Measurements from ENCODE around the gene ATG2B.

Gene ATG2B

GRCh38 chr14:96260341-96260821 lies 102.8 kb downstream of the ATG2B start:
- Histone ChIP-seq H3K9me3 (ENCODE audit: control insufficient read depth in 5 of 5, low read length in 5 of 5) (peaks cover 0 to 4% (median 0%) of the 10 kb centered on the region in 5 donors), H3K36me3 (ENCODE audit: control insufficient read depth in 5 of 5, insufficient read depth in 5 of 5, low read length in 5 of 5) (no peaks in the 10 kb centered on the region), H3K9ac (ENCODE audit: low read length in 5 of 5) (no peak overlapping the region), H3K4me1 (ENCODE audit: control insufficient read depth in 5 of 5, insufficient read depth in 5 of 5, low read length in 5 of 5) (peaks cover 0 to 17% (median 6%) of the 10 kb centered on the region in 5 donors), H3K27me3 (ENCODE audit: control insufficient read depth in 5 of 5, insufficient read depth in 4 of 5, low read length in 5 of 5) (peaks cover 0 to 9% (median 4%) of the 10 kb centered on the region in 5 donors), H3K27ac (ENCODE audit: low read depth, low read length) (no peak overlapping the region), H3K4me3 (ENCODE audit: low read depth in 1 of 5, low read length in 5 of 5) (no peak overlapping the region)

GRCh38 chr14:96257900-96258299 lies 105.2 kb downstream of the ATG2B start:
- Histone ChIP-seq H3K27ac (ENCODE audit: low read depth, low read length) (no peak overlapping the region), H3K4me3 (ENCODE audit: low read depth in 1 of 5, low read length in 5 of 5) (no peak overlapping the region), H3K4me1 (ENCODE audit: control insufficient read depth in 5 of 5, insufficient read depth in 5 of 5, low read length in 5 of 5) (peaks cover 0 to 19% (median 6%) of the 10 kb centered on the region in 5 donors), H3K36me3 (ENCODE audit: control insufficient read depth in 5 of 5, insufficient read depth in 5 of 5, low read length in 5 of 5) (no peaks in the 10 kb centered on the region), H3K27me3 (ENCODE audit: control insufficient read depth in 5 of 5, insufficient read depth in 4 of 5, low read length in 5 of 5) (peaks cover 0 to 16% (median 5%) of the 10 kb centered on the region in 5 donors), H3K9me3 (ENCODE audit: control insufficient read depth in 5 of 5, low read length in 5 of 5) (peaks cover 0 to 4% (median 0%) of the 10 kb centered on the region in 5 donors), H3K9ac (ENCODE audit: low read length in 5 of 5) (no peak overlapping the region)

GRCh38 chr14:96257056-96257455 lies 106.1 kb downstream of the ATG2B start:
- H3K36me3 ChIP-seq (ENCODE audit: control insufficient read depth in 5 of 5, insufficient read depth in 5 of 5, low read length in 5 of 5): no peaks in the 10 kb centered on the region
- H3K27me3 ChIP-seq (ENCODE audit: control insufficient read depth in 5 of 5, insufficient read depth in 4 of 5, low read length in 5 of 5): peaks cover 0 to 15% (median 5%) of the 10 kb centered on the region in 5 donors
- no peak overlapping the region for H3K4me3 ChIP-seq (ENCODE audit: low read depth in 1 of 5, low read length in 5 of 5)
- H3K27ac ChIP-seq (ENCODE audit: low read depth, low read length): no peak overlapping the region
- H3K9ac ChIP-seq (ENCODE audit: low read length in 5 of 5): no peak overlapping the region
- peaks cover 0 to 4% (median 0%) of the 10 kb centered on the region in 5 donors for H3K9me3 ChIP-seq (ENCODE audit: control insufficient read depth in 5 of 5, low read length in 5 of 5)
- peaks cover 0 to 19% (median 6%) of the 10 kb centered on the region in 5 donors for H3K4me1 ChIP-seq (ENCODE audit: control insufficient read depth in 5 of 5, insufficient read depth in 5 of 5, low read length in 5 of 5)

DNA sequence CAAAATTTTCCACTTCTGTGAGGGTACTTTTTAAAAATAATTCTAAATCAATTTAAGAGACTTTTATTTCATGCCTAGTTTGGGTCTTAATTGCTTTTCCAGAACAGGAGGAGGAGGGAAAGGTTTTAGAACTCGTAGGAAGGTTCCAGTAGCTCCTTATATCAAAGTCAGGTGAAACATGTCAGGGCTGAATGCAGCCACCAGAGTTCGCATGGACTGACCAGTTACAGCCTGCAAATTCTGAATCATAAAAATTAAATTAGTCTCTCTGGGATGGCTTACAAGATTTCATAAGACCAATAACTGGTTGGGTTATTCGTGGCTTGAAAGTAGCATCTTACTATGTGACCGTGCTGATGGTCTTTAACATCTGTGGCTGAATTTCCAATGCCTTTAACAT lies 106.7 kb downstream of the ATG2B start:
- Histone ChIP-seq H3K4me1 (ENCODE audit: control insufficient read depth in 5 of 5, insufficient read depth in 5 of 5, low read length in 5 of 5) (peaks cover 0 to 19% (median 6%) of the 10 kb centered on the region in 5 donors), H3K9me3 (ENCODE audit: control insufficient read depth in 5 of 5, low read length in 5 of 5) (peaks cover 0 to 4% (median 0%) of the 10 kb centered on the region in 5 donors), H3K9ac (ENCODE audit: low read length in 5 of 5) (no peak overlapping the region), H3K27me3 (ENCODE audit: control insufficient read depth in 5 of 5, insufficient read depth in 4 of 5, low read length in 5 of 5) (peaks cover 0 to 11% (median 2%) of the 10 kb centered on the region in 5 donors), H3K27ac (ENCODE audit: low read depth, low read length) (peak overlapping the region; percentile 12), H3K36me3 (ENCODE audit: control insufficient read depth in 5 of 5, insufficient read depth in 5 of 5, low read length in 5 of 5) (no peaks in the 10 kb centered on the region), H3K4me3 (ENCODE audit: low read depth in 1 of 5, low read length in 5 of 5) (no peak overlapping the region)

- H3K36me3 ChIP-seq (ENCODE audit: control insufficient read depth in 5 of 5, insufficient read depth in 5 of 5, low read length in 5 of 5): no peaks in the 10 kb centered on the region
- no peak within 1 kb of the TSS for H3K9ac ChIP-seq (ENCODE audit: low read length in 5 of 5)
- H3K9me3 ChIP-seq (ENCODE audit: control insufficient read depth in 5 of 5, low read length in 5 of 5): peaks cover 0 to 4% (median 0%) of the 10 kb centered on the region in 5 donors
- peaks cover 0 to 11% (median 2%) of the 10 kb centered on the region in 5 donors for H3K27me3 ChIP-seq (ENCODE audit: control insufficient read depth in 5 of 5, insufficient read depth in 4 of 5, low read length in 5 of 5)
- peak within 1 kb of the TSS; percentile 12 for H3K27ac ChIP-seq (ENCODE audit: low read depth, low read length)
- peaks cover 0 to 19% (median 6%) of the 10 kb centered on the region in 5 donors for H3K4me1 ChIP-seq (ENCODE audit: control insufficient read depth in 5 of 5, insufficient read depth in 5 of 5, low read length in 5 of 5)
- H3K4me3 ChIP-seq (ENCODE audit: low read depth in 1 of 5, low read length in 5 of 5): no peak within 1 kb of the TSS
These were observed 107.4 kb downstream of the ATG2B start, which contains the start of gene BDKRB1 for GRCh38 chr14:96255501-96256366. TSS of gene BDKRB1 (plus strand) at chr14:96256210. CDS start at chr14:96263683, 7,473 bp downstream.

- Histone ChIP-seq H3K36me3 (ENCODE audit: control insufficient read depth in 5 of 5, insufficient read depth in 5 of 5, low read length in 5 of 5) (no peaks in the 10 kb centered on the region), H3K27ac (ENCODE audit: low read depth, low read length) (no peak overlapping the region), H3K27me3 (ENCODE audit: control insufficient read depth in 5 of 5, insufficient read depth in 4 of 5, low read length in 5 of 5) (peaks cover 0 to 11% (median 2%) of the 10 kb centered on the region in 5 donors), H3K9ac (ENCODE audit: low read length in 5 of 5) (no peak overlapping the region), H3K4me3 (ENCODE audit: low read depth in 1 of 5, low read length in 5 of 5) (no peak overlapping the region), H3K4me1 (ENCODE audit: control insufficient read depth in 5 of 5, insufficient read depth in 5 of 5, low read length in 5 of 5) (peaks cover 0 to 19% (median 6%) of the 10 kb centered on the region in 5 donors), H3K9me3 (ENCODE audit: control insufficient read depth in 5 of 5, low read length in 5 of 5) (peaks cover 0 to 3% (median 0%) of the 10 kb centered on the region in 5 donors)
These were observed 108.5 kb downstream of the ATG2B start for GRCh38 chr14:96254687-96255086.

DNA sequence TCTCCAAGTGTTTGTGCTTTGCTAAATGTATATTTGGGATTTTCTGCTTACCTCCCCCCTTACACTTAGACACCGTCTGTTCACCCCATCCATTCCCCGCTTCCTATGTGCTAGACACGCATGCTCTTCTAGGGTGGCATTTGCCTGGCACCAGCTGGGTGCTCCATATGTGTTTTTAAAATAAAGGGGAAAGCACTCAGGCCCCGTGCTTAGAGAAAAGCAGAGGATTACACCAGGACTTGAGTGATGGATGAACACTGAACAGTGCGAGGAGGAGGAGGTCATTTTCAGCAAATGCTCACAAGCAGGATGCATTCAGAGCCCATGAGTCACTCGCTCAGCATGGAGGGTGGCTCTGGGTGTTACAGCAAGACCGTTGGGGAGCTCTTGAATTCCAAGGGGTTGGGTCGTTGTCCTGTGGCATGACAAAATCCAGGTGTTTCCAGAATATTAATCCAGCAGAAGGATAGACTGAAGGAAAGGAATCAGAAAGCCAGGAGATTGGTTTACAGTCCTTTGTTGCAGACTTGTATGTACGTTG lies 110.1 kb downstream of the ATG2B start:
- Histone ChIP-seq H3K36me3 (ENCODE audit: control insufficient read depth in 5 of 5, insufficient read depth in 5 of 5, low read length in 5 of 5) (no peaks in the 10 kb centered on the region), H3K9me3 (ENCODE audit: control insufficient read depth in 5 of 5, low read length in 5 of 5) (no peaks in the 10 kb centered on the region), H3K4me1 (ENCODE audit: control insufficient read depth in 5 of 5, insufficient read depth in 5 of 5, low read length in 5 of 5) (peaks cover 0 to 19% (median 6%) of the 10 kb centered on the region in 5 donors), H3K9ac (ENCODE audit: low read length in 5 of 5) (no peak overlapping the region), H3K4me3 (ENCODE audit: low read depth in 1 of 5, low read length in 5 of 5) (no peak overlapping the region), H3K27me3 (ENCODE audit: control insufficient read depth in 5 of 5, insufficient read depth in 4 of 5, low read length in 5 of 5) (peaks cover 0 to 11% (median 2%) of the 10 kb centered on the region in 5 donors), H3K27ac (ENCODE audit: low read depth, low read length) (no peak overlapping the region)

DNA sequence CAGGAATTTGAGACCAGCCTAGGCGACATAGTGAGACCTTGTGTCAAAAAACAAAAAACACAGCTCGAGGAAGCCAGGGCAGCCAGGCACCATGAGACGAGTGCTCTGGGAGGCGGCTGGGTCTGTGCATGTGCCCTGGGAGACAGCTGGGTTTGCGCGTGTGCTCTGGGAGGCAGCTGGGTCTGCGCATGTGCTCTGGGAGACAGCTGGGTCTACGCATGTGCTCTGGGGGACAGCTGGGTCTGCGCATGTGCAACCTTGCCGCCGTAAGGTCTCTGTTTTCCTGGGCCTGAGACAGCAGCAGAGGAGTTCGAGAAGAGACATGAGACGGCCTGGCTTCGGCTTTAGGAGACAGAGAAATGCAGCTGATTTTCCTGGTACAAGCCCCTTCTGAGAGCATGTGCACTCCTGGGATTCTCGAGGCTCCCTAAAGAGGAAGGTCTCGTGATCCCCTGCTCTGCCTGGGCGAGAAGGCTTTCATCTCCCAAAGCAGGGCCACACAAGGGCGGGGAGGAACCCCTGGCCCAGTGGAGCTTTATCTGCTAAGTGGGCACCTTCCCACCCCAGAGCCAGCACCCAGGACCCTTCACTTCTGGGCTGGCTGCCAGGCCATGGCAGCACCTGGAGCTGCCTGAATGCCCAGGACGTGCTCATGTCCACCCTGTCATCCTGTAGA lies 110.7 kb downstream of the ATG2B start:
- no peak overlapping the region for H3K4me3 ChIP-seq (ENCODE audit: low read depth in 1 of 5, low read length in 5 of 5)
- peaks cover 0 to 11% (median 2%) of the 10 kb centered on the region in 5 donors for H3K27me3 ChIP-seq (ENCODE audit: control insufficient read depth in 5 of 5, insufficient read depth in 4 of 5, low read length in 5 of 5)
- H3K27ac ChIP-seq (ENCODE audit: low read depth, low read length): no peak overlapping the region
- H3K36me3 ChIP-seq (ENCODE audit: control insufficient read depth in 5 of 5, insufficient read depth in 5 of 5, low read length in 5 of 5): no peaks in the 10 kb centered on the region
- H3K4me1 ChIP-seq (ENCODE audit: control insufficient read depth in 5 of 5, insufficient read depth in 5 of 5, low read length in 5 of 5): peaks cover 0 to 19% (median 6%) of the 10 kb centered on the region in 5 donors
- H3K9me3 ChIP-seq (ENCODE audit: control insufficient read depth in 5 of 5, low read length in 5 of 5): no peaks in the 10 kb centered on the region
- no peak overlapping the region for H3K9ac ChIP-seq (ENCODE audit: low read length in 5 of 5)

DNA sequence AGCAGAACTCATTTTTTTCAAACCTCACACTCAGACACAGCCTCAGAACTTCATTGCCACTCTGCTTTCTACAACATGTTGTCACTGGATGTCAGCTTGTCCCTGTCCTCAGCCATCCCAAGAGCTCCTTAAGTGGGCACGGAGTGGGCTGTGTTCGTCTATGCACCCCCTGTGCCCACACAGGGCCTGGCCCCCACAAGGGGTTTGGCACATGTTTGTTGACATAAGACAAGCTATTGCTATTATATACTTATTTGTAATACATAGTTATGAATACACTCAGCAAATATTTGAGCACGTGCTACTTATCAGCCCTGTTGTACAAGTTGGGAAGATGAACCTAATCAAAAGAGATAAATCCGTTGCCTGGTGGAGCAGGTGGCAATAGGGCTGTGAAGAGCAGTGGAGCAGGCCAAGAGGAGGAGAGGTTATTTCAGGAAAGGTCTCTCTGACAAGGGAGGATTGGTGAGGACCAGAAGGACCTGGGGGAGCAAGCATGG lies 111.4 kb downstream of the ATG2B start:
- H3K27me3 ChIP-seq (ENCODE audit: control insufficient read depth in 5 of 5, insufficient read depth in 4 of 5, low read length in 5 of 5): peaks cover 0 to 8% (median 1%) of the 10 kb centered on the region in 5 donors
- H3K36me3 ChIP-seq (ENCODE audit: control insufficient read depth in 5 of 5, insufficient read depth in 5 of 5, low read length in 5 of 5): no peaks in the 10 kb centered on the region
- peaks cover 2 to 14% (median 9%) of the 10 kb centered on the region in 5 donors for H3K4me1 ChIP-seq (ENCODE audit: control insufficient read depth in 5 of 5, insufficient read depth in 5 of 5, low read length in 5 of 5)
- no peaks in the 10 kb centered on the region for H3K9me3 ChIP-seq (ENCODE audit: control insufficient read depth in 5 of 5, low read length in 5 of 5)
- H3K27ac ChIP-seq (ENCODE audit: low read depth, low read length): no peak overlapping the region
- H3K4me3 ChIP-seq (ENCODE audit: low read depth in 1 of 5, low read length in 5 of 5): no peak overlapping the region
- no peak overlapping the region for H3K9ac ChIP-seq (ENCODE audit: low read length in 5 of 5)
